HepG2 (cell line): ENCODE measurements around the gene ADARB2. TPM values are rescaled to one million over a fixed set of nuclear protein-coding genes. Genes with fewer than 3 reads are reported as not detected.

Experiments
- ATAC-seq: fragments of 200-7000 bp; cut with Tn5 transposase; 3 replicates; pipeline ENCODE4 v1.9.1; 2020; ENCODE audit warnings: mild to moderate bottlenecking, moderate library complexity
- BruUV-seq: library from RNA; stranded (reverse); fragments of 400-500 nt; replicated peaks from 2 replicates; lab custom pipeline; 2021; lab: Mats Ljungman, UMichigan
- CTCF ChIA-PET: fragments of 300-600 bp; formaldehyde crosslinking; extraction: SDS; loops from one replicate; lab custom pipeline; 2021; ENCODE audit warnings: low total read pairs, inconsistent platforms, low intra/inter-chr PET ratio; lab: Yijun Ruan, JAX
- POLR2A ChIA-PET: fragments of 350-600 bp; sonication (Branson Sonifier 250); formaldehyde crosslinking; loops from one replicate; lab custom pipeline; 2020; ENCODE audit warnings: antibody characterized with exemption, inconsistent platforms; lab: Yijun Ruan, JAX
- DNase-seq: peaks from one replicate; pipeline ENCODE4 v3.0.0-alpha.2; 2015; ENCODE audit warnings: low spot score
- FAIRE-seq: peaks from 3 replicates; lab custom pipeline; 2011; peaks lifted over from hg19 to GRCh38; lab: Jason Lieb, UNC
- H2AFZ ChIP-seq: one replicate; pipeline ENCODE4 v1.6.1; 2011; ENCODE audit warnings: low read length, inconsistent platforms
- H3K27ac ChIP-seq: fragments of 300-600 bp; 3 replicates; pipeline ENCODE4 v1.8.0; 2011; ENCODE audit warnings: mixed run types, mild to moderate bottlenecking, mixed read lengths, low read length, inconsistent platforms; ENCODE audit not compliant: insufficient read depth; ENCODE audit errors: extremely low read length
- H3K27me3 ChIP-seq, 2 experiments: fragments of 200-600 bp in 1 of 2; 2 replicates in 1 of 2; 3 replicates in 1 of 2; pipeline versions ENCODE4 v1.6.0 to v1.8.0; 2011; ENCODE audit warnings: low read length in 2 of 2, mild to moderate bottlenecking in 2 of 2, moderate library complexity in 2 of 2, inconsistent platforms in 1 of 2; ENCODE audit not compliant: insufficient read depth in 2 of 2, control insufficient read depth in 1 of 2
- H3K36me3 ChIP-seq, 2 experiments: fragments of 200-600 bp in 1 of 2; replicated peaks in 1 of 2; 2 replicates in 1 of 2; 3 replicates in 1 of 2; pipeline versions ENCODE4 v1.5.1 to v1.8.0; 2011; ENCODE audit warnings: low read length in 2 of 2, inconsistent platforms in 1 of 2; ENCODE audit not compliant: insufficient read depth in 2 of 2, control insufficient read depth in 1 of 2
- H3K4me1 ChIP-seq: 2 replicates; pipeline ENCODE4 v1.5.1; 2012; ENCODE audit warnings: low read length, inconsistent platforms; ENCODE audit not compliant: insufficient read depth
- H3K4me2 ChIP-seq: 2 replicates; pipeline ENCODE4 v1.6.0; 2011; ENCODE audit warnings: low read depth, low read length, inconsistent platforms
- H3K4me3 ChIP-seq, 3 experiments: fragments of 200-600 bp in 1 of 3; sonication (generic), shearing (Covaris generic) in 1 of 3; replicated peaks in 1 of 3; 2 replicates each; pipeline ENCODE4 v1.5.1; 2011 to 2016; ENCODE audit warnings: low read length in 3 of 3, inconsistent platforms in 2 of 3, low read depth in 2 of 3, mild to moderate bottlenecking in 2 of 3, control low read depth in 1 of 3, mixed read lengths in 1 of 3; ENCODE audit not compliant: insufficient read depth in 1 of 3
- H3K79me2 ChIP-seq: one replicate; pipeline ENCODE4 v1.6.1; 2011; ENCODE audit warnings: low read length, inconsistent platforms; ENCODE audit not compliant: insufficient read depth
- H3K9ac ChIP-seq: 2 replicates; pipeline ENCODE4 v1.6.0; 2011; ENCODE audit warnings: mild to moderate bottlenecking, low read depth, low read length, inconsistent platforms; ENCODE audit not compliant: insufficient read depth
- H3K9me3 ChIP-seq: 2 replicates; pipeline ENCODE4 v1.5.1; 2012; ENCODE audit warnings: mild to moderate bottlenecking, low read length
- H4K20me1 ChIP-seq: 2 replicates; pipeline ENCODE4 v1.6.0; 2011; ENCODE audit warnings: inconsistent platforms, mild to moderate bottlenecking, low read length, moderate library complexity; ENCODE audit not compliant: insufficient read depth
- CCAR2 ChIP-seq: fragments of 200-400 bp; formaldehyde crosslinking; optimal IDR thresholded peaks from 2 replicates; pipeline ENCODE3; 2018; ENCODE audit warnings: low read depth, mild to moderate bottlenecking, low read length, moderate library complexity
- CHD4 ChIP-seq: fragments of 200-600 bp; sonication (generic); IDR thresholded peaks from 2 replicates; pipeline ENCODE4 v1.7.0; 2017; ENCODE audit warnings: mild to moderate bottlenecking, low read length, borderline replicate concordance
- ERF ChIP-seq: IDR thresholded peaks from 2 replicates; pipeline ENCODE4 v1.6.1; 2018; ENCODE audit warnings: missing biosample characterization, missing genetic modification reagents
- ETS1 ChIP-seq: sonication (generic); formaldehyde crosslinking; IDR thresholded peaks from 2 replicates; pipeline ENCODE4 v1.4.0; 2020; ENCODE audit warnings: missing genetic modification reagents
- GLMP ChIP-seq: sonication (generic); formaldehyde crosslinking; IDR thresholded peaks from 2 replicates; pipeline ENCODE4 v1.9.0; 2021; ENCODE audit warnings: missing genetic modification reagents, mild to moderate bottlenecking, borderline replicate concordance
- MAFG ChIP-seq: sonication (generic); formaldehyde crosslinking; IDR thresholded peaks from 2 replicates; pipeline ENCODE4 v1.5.1; 2020; ENCODE audit warnings: mild to moderate bottlenecking, missing genetic modification reagents
- PPARG ChIP-seq: conservative IDR thresholded peaks from 2 replicates; pipeline ENCODE4 v1.6.1; 2016; ENCODE audit warnings: missing biosample characterization, missing genetic modification reagents
- RFX3 ChIP-seq: IDR thresholded peaks from 2 replicates; pipeline ENCODE4 v1.6.1; 2016; ENCODE audit warnings: missing biosample characterization, missing genetic modification reagents
- SOX13 ChIP-seq, 3 experiments: fragments of 450-650 bp in 1 of 3; sonication (generic) in 1 of 3; formaldehyde crosslinking in 1 of 3; IDR thresholded peaks in 2 of 3; conservative IDR thresholded peaks in 1 of 3; 2 replicates each; pipeline versions ENCODE4 v1.5.0 to v1.6.1; 2016 to 2020; ENCODE audit warnings: antibody characterized with exemption in 1 of 3, mild to moderate bottlenecking in 1 of 3, missing compliant biosample characterization in 1 of 3, missing genetic modification reagents in 1 of 3, moderate library complexity in 1 of 3
- SP140L ChIP-seq: sonication (generic); formaldehyde crosslinking; IDR thresholded peaks from 2 replicates; pipeline ENCODE4 v1.4.0; 2020; ENCODE audit warnings: missing genetic modification reagents, borderline replicate concordance
- U2AF1 ChIP-seq: fragments of 200-400 bp; formaldehyde crosslinking; optimal IDR thresholded peaks from 2 replicates; pipeline ENCODE3; 2017; ENCODE audit warnings: mild to moderate bottlenecking, low read depth, low read length
- ZNF30 ChIP-seq: sonication (generic); formaldehyde crosslinking; IDR thresholded peaks from 2 replicates; pipeline ENCODE4 v1.5.0; 2020; ENCODE audit warnings: mild to moderate bottlenecking, missing genetic modification reagents
- ZNF576 ChIP-seq: sonication (generic); formaldehyde crosslinking; IDR thresholded peaks from 2 replicates; pipeline ENCODE4 v1.4.0; 2020; ENCODE audit warnings: mild to moderate bottlenecking, missing genetic modification reagents
- ZNF678 ChIP-seq: sonication (generic); formaldehyde crosslinking; IDR thresholded peaks from 2 replicates; pipeline ENCODE4 v1.4.0; 2020; ENCODE audit warnings: mild to moderate bottlenecking, missing genetic modification reagents
- WGBS: methylation state at CpG from one replicate; pipeline ENCODE4 v1.1.6; 2017; ENCODE audit warnings: low lambda C conversion rate; 5-methylcytosine and 5-hydroxymethylcytosine counted together
- in situ Hi-C: cut with HindIII; loops from 2 replicates; pipeline ENCODE4 v1.10.0; 2017; ENCODE audit warnings: low pct_unique_long_range_greater_than_20kb; ENCODE audit not compliant: extremely low pct_ligation_motif_present
- intact Hi-C: fragments of 100-400 bp; cut with micrococcal nuclease; formaldehyde crosslinking; loops from one replicate; pipeline ENCODE4 v1.10.0; 2022; ENCODE audit not compliant: unreplicated experiment
- polyA plus RNA-seq, 8 experiments: library from polyadenylated mRNA; depleted of rRNA in 3 of 8; stranded (reverse) in 7 of 8; unstranded in 1 of 8; fragments of >200 nt; fragmentation: Illumina TruSeq in 4 of 8; extraction: Trizol in 4 of 8; gene quantifications; 2 replicates each; pipeline versions ENCODE4 v1.2.1 to v1.2.3, GENCODE V29; 2011 to 2016; ENCODE audit warnings: low read depth in 4 of 8, missing spikeins in 1 of 8, mixed read lengths in 1 of 8; ENCODE audit not compliant: insufficient read depth in 1 of 8
- total RNA-seq, 5 experiments: library from RNA; depleted of rRNA; stranded (reverse); fragments of >200 nt; fragmentation: Illumina TruSeq; extraction: Trizol; gene quantifications; 2 replicates each; pipeline ENCODE4 v1.2.3, GENCODE V29; 2016; ENCODE audit warnings: low read depth in 1 of 5
- TF ChIP-seq, protein P1 (sequence below): IDR thresholded peaks from 2 replicates; pipeline ENCODE4 v1.6.1; 2016; ENCODE audit warnings: missing biosample characterization, missing genetic modification reagents, low read depth
- TF ChIP-seq, protein P2 (sequence below): IDR thresholded peaks from 2 replicates; pipeline ENCODE4 v1.6.1; 2016; ENCODE audit warnings: low read depth, missing genetic modification reagents, missing compliant biosample characterization

The ADARB2 gene
- total and polyA plus RNA-seq, 2 of the 13 experiments (the other 11 are each of a cell fraction or from before 2014, with no cell fraction given) = not detected

DNA sequence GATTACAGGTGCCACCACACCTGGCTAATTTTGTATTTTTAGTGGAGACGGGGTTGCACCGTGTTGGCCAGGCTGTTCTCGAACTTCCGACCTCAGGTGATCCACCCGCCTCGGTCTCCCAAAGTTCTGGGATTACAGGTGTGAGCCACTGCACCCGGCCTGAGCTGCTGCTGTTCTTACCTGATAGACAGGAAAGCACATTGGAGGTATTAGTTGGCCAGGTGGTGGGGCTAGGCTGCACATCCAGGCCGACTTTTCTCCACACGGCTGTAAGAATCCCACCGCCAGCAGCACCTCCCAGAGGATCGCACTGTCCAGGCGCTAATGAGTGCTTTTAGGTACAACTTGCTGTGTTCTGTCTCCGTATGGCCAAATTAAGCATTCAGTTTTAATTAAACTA, 568.6 kb downstream of the ADARB2 start:
- Histone ChIP-seq H3K9ac (no peak overlapping the region), H3K4me2 (no peak overlapping the region), H3K36me3 (no peaks in the 10 kb centered on the region), H3K4me3 (no peak overlapping the region), H3K9me3 (no peaks in the 10 kb centered on the region), H4K20me1 (no peaks in the 10 kb centered on the region), H3K79me2 (no peaks in the 10 kb centered on the region), H2AFZ (no peak overlapping the region), H3K27ac (no peak overlapping the region), H3K27me3 (peaks cover 11 to 78% of the 10 kb centered on the region in 2 experiments), H3K4me1 (no peaks in the 10 kb centered on the region)
- no TSS peak for BruUV-seq
- WGBS = 59% methylated on average over 12 of the region's 13 CpGs
- intact Hi-C loops (no loop called here), in situ Hi-C loops (no loop called here)
- FAIRE-seq (no peak), DNase-seq (no peak), ATAC-seq (no peak)
- ChIA-PET POLR2A (no interaction called here), CTCF (no interaction called here)
- TF ChIP-seq CCAR2 = no peak
- no peak for TF ChIP-seq GLMP (CRISPR knock-in tag)
- TF ChIP-seq SOX13 (IDR thresholded peaks at IDR 0.05) = no peak
- no peak for TF ChIP-seq SOX13 (CRISPR knock-in tag; conservative IDR thresholded peaks at IDR 0.05 in 1 of 2, IDR thresholded peaks at IDR 0.05 in 1 of 2)
- TF ChIP-seq CHD4 = no peak
- TF ChIP-seq ERF (CRISPR knock-in tag) = no peak
- TF ChIP-seq MAFG (CRISPR knock-in tag) = no peak
- TF ChIP-seq ZNF30 (CRISPR knock-in tag) = no peak
- TF ChIP-seq RFX3 (CRISPR knock-in tag) = no peak
- TF ChIP-seq, protein P1, sequence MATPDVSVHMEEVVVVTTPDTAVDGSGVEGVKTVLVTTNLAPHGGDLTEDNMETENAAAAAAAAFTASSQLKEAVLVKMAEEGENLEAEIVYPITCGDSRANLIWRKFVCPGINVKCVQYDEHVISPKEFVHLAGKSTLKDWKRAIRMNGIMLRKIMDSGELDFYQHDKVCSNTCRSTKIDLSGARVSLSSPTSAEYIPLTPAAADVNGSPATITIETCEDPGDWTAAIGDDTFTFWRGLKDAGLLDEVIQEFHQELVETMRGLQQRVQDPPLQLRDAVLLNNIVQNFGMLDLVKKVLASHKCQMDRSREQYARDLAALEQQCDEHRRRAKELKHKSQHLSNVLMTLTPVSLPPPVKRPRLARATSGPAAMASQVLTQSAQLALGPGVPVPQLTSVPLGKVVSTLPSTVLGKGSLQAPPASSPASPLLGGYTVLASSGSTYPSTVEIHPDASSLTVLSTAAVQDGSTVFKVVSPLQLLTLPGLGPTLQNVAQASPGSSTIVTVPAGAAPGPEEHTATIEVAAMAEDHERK = no peak
- TF ChIP-seq ZNF576 (CRISPR knock-in tag) = no peak
- no peak for TF ChIP-seq ZNF678 (CRISPR knock-in tag)
- no peak for TF ChIP-seq SP140L (CRISPR knock-in tag)
- no peak for TF ChIP-seq ETS1
- no peak for TF ChIP-seq PPARG (CRISPR knock-in tag)
- TF ChIP-seq, protein P2, sequence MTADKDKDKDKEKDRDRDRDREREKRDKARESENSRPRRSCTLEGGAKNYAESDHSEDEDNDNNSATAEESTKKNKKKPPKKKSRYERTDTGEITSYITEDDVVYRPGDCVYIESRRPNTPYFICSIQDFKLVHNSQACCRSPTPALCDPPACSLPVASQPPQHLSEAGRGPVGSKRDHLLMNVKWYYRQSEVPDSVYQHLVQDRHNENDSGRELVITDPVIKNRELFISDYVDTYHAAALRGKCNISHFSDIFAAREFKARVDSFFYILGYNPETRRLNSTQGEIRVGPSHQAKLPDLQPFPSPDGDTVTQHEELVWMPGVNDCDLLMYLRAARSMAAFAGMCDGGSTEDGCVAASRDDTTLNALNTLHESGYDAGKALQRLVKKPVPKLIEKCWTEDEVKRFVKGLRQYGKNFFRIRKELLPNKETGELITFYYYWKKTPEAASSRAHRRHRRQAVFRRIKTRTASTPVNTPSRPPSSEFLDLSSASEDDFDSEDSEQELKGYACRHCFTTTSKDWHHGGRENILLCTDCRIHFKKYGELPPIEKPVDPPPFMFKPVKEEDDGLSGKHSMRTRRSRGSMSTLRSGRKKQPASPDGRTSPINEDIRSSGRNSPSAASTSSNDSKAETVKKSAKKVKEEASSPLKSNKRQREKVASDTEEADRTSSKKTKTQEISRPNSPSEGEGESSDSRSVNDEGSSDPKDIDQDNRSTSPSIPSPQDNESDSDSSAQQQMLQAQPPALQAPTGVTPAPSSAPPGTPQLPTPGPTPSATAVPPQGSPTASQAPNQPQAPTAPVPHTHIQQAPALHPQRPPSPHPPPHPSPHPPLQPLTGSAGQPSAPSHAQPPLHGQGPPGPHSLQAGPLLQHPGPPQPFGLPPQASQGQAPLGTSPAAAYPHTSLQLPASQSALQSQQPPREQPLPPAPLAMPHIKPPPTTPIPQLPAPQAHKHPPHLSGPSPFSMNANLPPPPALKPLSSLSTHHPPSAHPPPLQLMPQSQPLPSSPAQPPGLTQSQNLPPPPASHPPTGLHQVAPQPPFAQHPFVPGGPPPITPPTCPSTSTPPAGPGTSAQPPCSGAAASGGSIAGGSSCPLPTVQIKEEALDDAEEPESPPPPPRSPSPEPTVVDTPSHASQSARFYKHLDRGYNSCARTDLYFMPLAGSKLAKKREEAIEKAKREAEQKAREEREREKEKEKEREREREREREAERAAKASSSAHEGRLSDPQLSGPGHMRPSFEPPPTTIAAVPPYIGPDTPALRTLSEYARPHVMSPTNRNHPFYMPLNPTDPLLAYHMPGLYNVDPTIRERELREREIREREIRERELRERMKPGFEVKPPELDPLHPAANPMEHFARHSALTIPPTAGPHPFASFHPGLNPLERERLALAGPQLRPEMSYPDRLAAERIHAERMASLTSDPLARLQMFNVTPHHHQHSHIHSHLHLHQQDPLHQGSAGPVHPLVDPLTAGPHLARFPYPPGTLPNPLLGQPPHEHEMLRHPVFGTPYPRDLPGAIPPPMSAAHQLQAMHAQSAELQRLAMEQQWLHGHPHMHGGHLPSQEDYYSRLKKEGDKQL (CRISPR knock-in tag) = no peak
- no peak for TF ChIP-seq U2AF1
